K562 (cell line): Measurements from ENCODE around the gene TAF1B. TPM values are rescaled to one million over a fixed set of nuclear protein-coding genes. Genes with fewer than 3 reads are reported as not detected.
A peak's percentile ranks its signal among the peaks of the same experiment; 100 is the strongest.

ENCODE experiments used
- ATAC-seq: fragments of 200-7000 bp; cut with Tn5 transposase; 3 replicates; pipeline ENCODE4 v1.9.1; 2020; ENCODE audit warnings: moderate library complexity
- BruUV-seq: library from RNA; stranded (reverse); fragments of 400-500 nt; replicated peaks from 2 replicates; lab custom pipeline; 2021; lab: Mats Ljungman, UMichigan
- CTCF ChIA-PET: fragments of 300-600 bp; formaldehyde crosslinking; extraction: SDS; loops from one replicate; lab custom pipeline; 2021; ENCODE audit warnings: low intra/inter-chr PET ratio; lab: Yijun Ruan, JAX
- POLR2A ChIA-PET: fragments of 300-600, 350-650 bp; sonication (Branson Sonifier 250); formaldehyde crosslinking; extraction: SDS; loops from one replicate; lab custom pipeline; 2021; ENCODE audit warnings: antibody characterized with exemption, inconsistent platforms; lab: Yijun Ruan, JAX
- DNase-seq, 4 experiments: peaks; one replicate each; pipeline versions ENCODE4 v3.0.0 to v3.0.0-alpha.2; 2011 to 2018; ENCODE audit warnings: low spot score in 3 of 4, mixed read lengths in 3 of 4; ENCODE audit errors: extremely low read depth in 1 of 4
- FAIRE-seq: peaks from 2 replicates; lab custom pipeline; 2011; peaks lifted over from hg19 to GRCh38; lab: Jason Lieb, UNC
- H2AFZ ChIP-seq: 2 replicates; pipeline ENCODE4 v1.6.0; 2011; ENCODE audit warnings: low read depth, low read length, control low read depth, inconsistent platforms
- H3K27ac ChIP-seq: fragments of 200-600 bp; 3 replicates; pipeline ENCODE4 v1.8.0; 2011; ENCODE audit warnings: low read depth, mild to moderate bottlenecking, control low read depth, inconsistent platforms, low read length, moderate library complexity, mixed read lengths; ENCODE audit errors: extremely low read depth
- H3K27me3 ChIP-seq, 2 experiments: fragments of 300-600 bp in 1 of 2; 2 replicates in 1 of 2; 3 replicates in 1 of 2; pipeline versions ENCODE4 v1.6.0 to v1.8.0; 2011; ENCODE audit warnings: inconsistent platforms in 2 of 2, low read length in 2 of 2, mild to moderate bottlenecking in 1 of 2, mixed read lengths in 1 of 2, moderate library complexity in 1 of 2; ENCODE audit not compliant: control insufficient read depth in 2 of 2, insufficient read depth in 2 of 2
- H3K36me3 ChIP-seq: fragments of 300-600 bp; 3 replicates; pipeline ENCODE4 v1.8.0; 2011; ENCODE audit warnings: mild to moderate bottlenecking, low read length, inconsistent platforms; ENCODE audit not compliant: control insufficient read depth, insufficient read depth
- H3K4me1 ChIP-seq, 2 experiments: fragments of 200-600 bp in 1 of 2; replicated peaks in 1 of 2; 2 replicates in 1 of 2; 3 replicates in 1 of 2; pipeline versions ENCODE4 v1.5.1 to v1.8.0; 2011; ENCODE audit warnings: inconsistent platforms in 2 of 2, low read length in 2 of 2, mild to moderate bottlenecking in 1 of 2, mixed read lengths in 1 of 2, moderate library complexity in 1 of 2; ENCODE audit not compliant: control insufficient read depth in 2 of 2, insufficient read depth in 2 of 2
- H3K4me2 ChIP-seq: 2 replicates; pipeline ENCODE4 v1.6.1; 2011; ENCODE audit warnings: low read length, control low read depth, inconsistent platforms, mixed read lengths; ENCODE audit not compliant: insufficient read depth
- H3K4me3 ChIP-seq: fragments of 200-600 bp; sonication (generic), shearing (Covaris generic); 2 replicates; pipeline ENCODE4 v1.5.1; 2016; ENCODE audit warnings: control low read depth, inconsistent platforms
- H3K79me2 ChIP-seq: fragments of 200-600 bp; 3 replicates; pipeline ENCODE4 v1.8.0; 2011; ENCODE audit warnings: low read length, inconsistent platforms; ENCODE audit not compliant: control insufficient read depth, insufficient read depth
- H3K9ac ChIP-seq, 2 experiments: 2 replicates each; pipeline versions ENCODE4 v1.6.0 to v1.6.1; 2011; ENCODE audit warnings: low read depth in 2 of 2, low read length in 2 of 2, control low read depth in 1 of 2, inconsistent platforms in 1 of 2, mild to moderate bottlenecking in 1 of 2, mixed read lengths in 1 of 2; ENCODE audit not compliant: insufficient read depth in 1 of 2
- H3K9me1 ChIP-seq: one replicate; pipeline ENCODE4 v1.6.0; 2011; ENCODE audit warnings: inconsistent platforms, mild to moderate bottlenecking, low read length, moderate library complexity; ENCODE audit not compliant: control insufficient read depth, insufficient read depth
- H3K9me3 ChIP-seq: replicated peaks from 2 replicates; pipeline ENCODE4 v1.5.1; 2011; ENCODE audit warnings: low read depth, low read length, inconsistent platforms; ENCODE audit not compliant: control insufficient read depth, insufficient read depth
- H4K20me1 ChIP-seq: replicated peaks from 2 replicates; pipeline ENCODE4 v1.6.1; 2011; ENCODE audit warnings: low read length, inconsistent platforms, mixed read lengths; ENCODE audit not compliant: control insufficient read depth, insufficient read depth
- SETDB1 ChIP-seq: IDR thresholded peaks from one replicate; pipeline ENCODE4 v1.6.1; 2012; ENCODE audit warnings: low read length, control low read depth, inconsistent platforms
- SMAD2 ChIP-seq: fragments of 150-350 bp; IDR thresholded peaks from 2 replicates; pipeline ENCODE4 v1.6.1; 2014; ENCODE audit warnings: low read depth, mild to moderate bottlenecking, low read length
- ZNF212 ChIP-seq: fragments of 450-650 bp; formaldehyde crosslinking; IDR thresholded peaks from 2 replicates; pipeline ENCODE4 v1.4.0; 2020; ENCODE audit warnings: mild to moderate bottlenecking
- ZNF347 ChIP-seq: fragments of 450-650 bp; formaldehyde crosslinking; IDR thresholded peaks from 2 replicates; pipeline ENCODE4 v1.4.0; 2020; ENCODE audit warnings: low read depth, mild to moderate bottlenecking, moderate library complexity
- ZNF780A ChIP-seq: fragments of 250-450 bp; sonication (Bioruptor Pico); IDR thresholded peaks from 2 replicates; pipeline ENCODE4 v1.5.0; 2021; ENCODE audit warnings: mild to moderate bottlenecking
- WGBS: fragments of 100-300 bp; shearing (Covaris generic); methylation state at CpG from one replicate; pipeline ENCODE4 v1.1.6; 2016; ENCODE audit warnings: low coverage, mixed read lengths; ENCODE audit not compliant: insufficient coverage; ENCODE audit errors: missing lambda C conversion rate; 5-methylcytosine and 5-hydroxymethylcytosine counted together
- in situ Hi-C: fragments of 300-500 bp; cut with MboI; formaldehyde crosslinking; loops from 4 replicates; pipeline ENCODE4 v1.15.0; 2018; ENCODE audit warnings: inconsistent platforms, mixed read lengths
- intact Hi-C: fragments of 100-400 bp; cut with micrococcal nuclease; formaldehyde crosslinking; loops from 2 replicates; pipeline ENCODE4 v1.14.2; 2022
- polyA plus RNA-seq, 8 experiments: library from polyadenylated mRNA; depleted of rRNA in 4 of 8; stranded (reverse) in 5 of 8; unstranded in 3 of 8; fragments of >200 nt; fragmentation: Nextera tagmentation in 2 of 8; fragmentation: Illumina TruSeq in 1 of 8; extraction: Ambion mirVana in 2 of 8; extraction: Trizol in 1 of 8; gene quantifications; 2 replicates each; pipeline versions ENCODE4 v1.2.1 to v1.2.3, GENCODE V29; 2011 to 2014; ENCODE audit warnings: inconsistent platforms in 1 of 8, missing spikeins in 1 of 8
- total RNA-seq, 7 experiments: library from RNA; depleted of rRNA in 6 of 7; stranded (reverse); fragments of >200 nt in 6 of 7; fragmentation: Illumina TruSeq in 2 of 7; extraction: Trizol in 2 of 7; gene quantifications; 2 replicates each; pipeline versions ENCODE4 v1.2.1 to v1.2.3, GENCODE V29; 2011 to 2021; ENCODE audit warnings: low replicate concordance in 1 of 7

The TAF1B gene
- total and polyA plus RNA-seq, 9 of the 15 experiments (the other 6 are each of a cell fraction or from before 2014, with no cell fraction given), result 8.8 to 25.1 (median 17.3) TPM

DNA sequence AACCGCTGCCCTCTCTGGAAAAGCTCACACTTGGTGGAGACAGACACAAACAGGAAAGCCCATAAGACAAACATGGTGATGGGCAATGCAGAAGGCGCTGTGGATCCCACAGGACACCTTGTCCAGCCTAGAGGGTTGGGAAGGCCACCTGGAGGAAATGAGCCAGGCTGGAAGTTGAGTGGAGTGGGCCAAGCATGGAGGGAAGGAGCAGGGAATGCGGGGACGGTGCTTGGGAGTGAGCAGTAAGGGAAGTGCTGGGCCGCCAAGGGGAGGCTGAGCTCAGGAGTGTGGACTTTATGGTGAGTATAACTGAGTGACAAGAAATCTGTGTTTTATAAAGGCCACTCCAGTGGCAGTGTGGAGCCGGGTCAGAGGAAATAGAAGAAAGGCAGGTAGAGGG lies 105.4 kb downstream of the TAF1B start:
- H3K27me3 ChIP-seq, result peaks cover 6 to 10% of the 10 kb centered on the region in 2 experiments; a peak in 1 of 5 replicates
- no peak overlapping the region for H3K27ac ChIP-seq
- H3K9ac ChIP-seq, result no peak overlapping the region
- H3K9me1 ChIP-seq, result no peaks in the 10 kb centered on the region
- no TSS peak for BruUV-seq
- peaks cover 15 to 16% of the 10 kb centered on the region in 2 experiments; a peak in 3 of 5 replicates for H3K4me1 ChIP-seq
- ATAC-seq (no peak), DNase-seq (no peak), FAIRE-seq (no peak)
- 61% methylated on average over 5 of the region's 6 CpGs for WGBS
- no peak overlapping the region for H3K4me3 ChIP-seq
- H3K4me2 ChIP-seq, result no peak overlapping the region
- in situ Hi-C loops (no loop called here), intact Hi-C loops (no loop called here)
- TF ChIP-seq SETDB1 (no peak), ZNF212 (CRISPR knock-in tag) (no peak), SMAD2 (no peak), ZNF347 (no peak)
- H3K36me3 ChIP-seq, result no peaks in the 10 kb centered on the region
- no peaks in the 10 kb centered on the region for H4K20me1 ChIP-seq
- CTCF ChIA-PET, result no interaction called here
- no peak overlapping the region for H2AFZ ChIP-seq
- H3K9me3 ChIP-seq, result no peaks in the 10 kb centered on the region
- POLR2A ChIA-PET, result interaction anchor here (0.6 to 1.4 kb wide), 3 partner anchors 19 to 582 kb away, joined by 3 to 9 read pairs (median 3); partner anchors contain the start of gene TAF1B
- H3K79me2 ChIP-seq, result 0 out of 3 replicates have a peak, but pooled peaks cover 2% of the 10 kb centered on the region

DNA sequence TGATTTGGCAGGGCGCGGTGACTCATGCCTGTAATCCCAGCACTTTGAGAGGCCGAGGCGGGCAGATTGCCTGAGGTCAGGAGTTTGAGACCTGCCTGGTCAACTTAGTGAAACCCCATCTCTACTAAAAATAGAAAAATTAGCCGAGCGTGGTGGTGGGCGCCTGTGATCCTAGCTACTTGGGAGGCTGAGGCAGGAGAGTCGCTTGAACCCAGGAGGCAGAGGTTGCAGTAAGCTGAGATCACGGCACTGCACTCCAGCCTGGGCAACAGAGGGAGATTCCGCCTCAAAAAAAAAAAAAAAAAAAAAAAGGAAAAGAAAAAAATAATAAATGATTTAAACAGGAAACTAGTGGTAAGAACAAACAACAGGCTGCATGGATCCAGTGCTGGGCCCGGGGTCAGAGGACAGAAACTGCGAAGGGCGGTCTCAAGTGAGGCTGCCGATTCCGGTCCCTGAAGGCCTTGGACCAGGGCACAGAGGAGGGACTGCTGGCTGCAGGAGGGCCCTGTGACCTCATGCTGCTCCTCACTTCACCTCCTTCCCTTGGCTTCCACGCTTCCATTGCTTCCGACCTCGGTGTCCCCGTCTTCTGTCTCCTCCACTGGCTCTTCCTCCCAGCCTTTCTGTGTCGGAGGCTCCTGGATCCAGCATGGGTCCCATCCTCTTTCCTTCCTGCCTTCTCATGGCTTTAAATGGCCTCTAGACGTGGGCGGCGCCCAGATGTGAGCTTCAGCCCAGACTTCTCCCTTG lies 106.1 kb downstream of the TAF1B start:
- Histone ChIP-seq H4K20me1 (no peaks in the 10 kb centered on the region), H3K4me1 (peaks cover 12 to 16% of the 10 kb centered on the region in 2 experiments; a peak in 3 of 5 replicates), H3K4me3 (no peak overlapping the region), H3K9me1 (no peaks in the 10 kb centered on the region), H3K27ac (no peak overlapping the region), H3K36me3 (no peaks in the 10 kb centered on the region), H3K27me3 (peaks cover 6 to 10% of the 10 kb centered on the region in 2 experiments; a peak in 1 of 5 replicates), H3K9me3 (no peaks in the 10 kb centered on the region), H3K79me2 (0 out of 3 replicates have a peak, but pooled peaks cover 2% of the 10 kb centered on the region), H3K9ac (peak overlapping the region in 1 of 2 experiments; percentile 70; a peak in 2 of 4 replicates), H2AFZ (no peak overlapping the region), H3K4me2 (no peak overlapping the region)
- ChIA-PET POLR2A (interaction anchor here (1.4 kb wide), 1 partner anchor 18 kb away, joined by 9 read pairs; no protein-coding TSS in a partner anchor), CTCF (no interaction called here)
- no peak for ATAC-seq
- FAIRE-seq, result no peak
- intact Hi-C loops (no loop called here), in situ Hi-C loops (no loop called here)
- WGBS, result 84% methylated on average over 21 of the region's 23 CpGs
- BruUV-seq, result no TSS peak
- no peak for DNase-seq
- TF ChIP-seq ZNF780A (CRISPR knock-in tag), result no peak
